Ishikawa (cell line): ENCODE results near the gene CREBRF.

Source experiments
- CREB1 ChIP-seq: IDR thresholded peaks from 2 replicates; pipeline ENCODE4 v1.6.1; 2012; ENCODE audit warnings: low read depth
- EGR1 ChIP-seq: IDR thresholded peaks from 2 replicates; pipeline ENCODE4 v1.6.1; 2012
- EP300 ChIP-seq: IDR thresholded peaks from 2 replicates; pipeline ENCODE4 v1.6.1; 2012; ENCODE audit warnings: borderline replicate concordance
- FOXM1 ChIP-seq: IDR thresholded peaks from 2 replicates; pipeline ENCODE4 v1.6.1; 2012; ENCODE audit warnings: low read depth, borderline replicate concordance
- MAX ChIP-seq: IDR thresholded peaks from 2 replicates; pipeline ENCODE4 v1.6.1; 2012
- NFIC ChIP-seq: IDR thresholded peaks from 2 replicates; pipeline ENCODE4 v1.6.1; 2012
- RAD21 ChIP-seq: IDR thresholded peaks from 2 replicates; pipeline ENCODE4 v1.6.1; 2012; ENCODE audit warnings: low read depth
- REST ChIP-seq: IDR thresholded peaks from 2 replicates; pipeline ENCODE4 v1.6.1; 2012; ENCODE audit warnings: low read depth, mild to moderate bottlenecking
- TAF1 ChIP-seq: IDR thresholded peaks from 2 replicates; pipeline ENCODE4 v1.6.1; 2012; ENCODE audit warnings: low read depth, mild to moderate bottlenecking
- TCF12 ChIP-seq: IDR thresholded peaks from 2 replicates; pipeline ENCODE4 v1.6.1; 2012; ENCODE audit warnings: low read depth
- TEAD4 ChIP-seq: IDR thresholded peaks from 2 replicates; pipeline ENCODE4 v1.6.1; 2012
- USF1 ChIP-seq: IDR thresholded peaks from 2 replicates; pipeline ENCODE4 v1.6.1; 2012
- YY1 ChIP-seq: IDR thresholded peaks from 2 replicates; pipeline ENCODE4 v1.6.1; 2012; ENCODE audit warnings: low read depth

- TF ChIP-seq USF1: no peak
- no peak for TF ChIP-seq YY1
- TF ChIP-seq EGR1: no peak
- TF ChIP-seq TAF1: no peak
- no peak for TF ChIP-seq FOXM1
- no peak for TF ChIP-seq RAD21
- no peak for TF ChIP-seq TCF12
- no peak for TF ChIP-seq REST
- no peak for TF ChIP-seq MAX
- TF ChIP-seq EP300: no peak
- TF ChIP-seq NFIC: no peak
- no peak for TF ChIP-seq CREB1
- no peak for TF ChIP-seq TEAD4
Observed at GRCh38 chr5:173012882-173013281, 43.3 kb upstream of the CREBRF start.
